Right lobe of liver (tissue), 4 donors: ENCODE measurements around the gene EPS8.

Source experiments
- POLR2A ChIP-seq: fragments of 450-650 bp; IDR thresholded peaks from one replicate; pipeline ENCODE4 v1.6.1; 2017; ENCODE audit warnings: antibody characterized with exemption, mild to moderate bottlenecking
- TF ChIP-seq, protein P1 (sequence below), 4 donors: fragments of 200-600 bp in 3 of 4; fragments of 450-650 bp in 1 of 4; IDR thresholded peaks; one replicate each; pipeline versions ENCODE4 v1.5.1 to v1.8.0; 2016 to 2022; ENCODE audit warnings: antibody characterized with exemption in 4 of 4, mild to moderate bottlenecking in 2 of 4
- donor health status: DM: no; HTN: no; CAD: no.
- donor health status: DM: no; HTN: no; CAD: no.
- donor health status: DM: no; HTN: yes; CAD: no.

DNA sequence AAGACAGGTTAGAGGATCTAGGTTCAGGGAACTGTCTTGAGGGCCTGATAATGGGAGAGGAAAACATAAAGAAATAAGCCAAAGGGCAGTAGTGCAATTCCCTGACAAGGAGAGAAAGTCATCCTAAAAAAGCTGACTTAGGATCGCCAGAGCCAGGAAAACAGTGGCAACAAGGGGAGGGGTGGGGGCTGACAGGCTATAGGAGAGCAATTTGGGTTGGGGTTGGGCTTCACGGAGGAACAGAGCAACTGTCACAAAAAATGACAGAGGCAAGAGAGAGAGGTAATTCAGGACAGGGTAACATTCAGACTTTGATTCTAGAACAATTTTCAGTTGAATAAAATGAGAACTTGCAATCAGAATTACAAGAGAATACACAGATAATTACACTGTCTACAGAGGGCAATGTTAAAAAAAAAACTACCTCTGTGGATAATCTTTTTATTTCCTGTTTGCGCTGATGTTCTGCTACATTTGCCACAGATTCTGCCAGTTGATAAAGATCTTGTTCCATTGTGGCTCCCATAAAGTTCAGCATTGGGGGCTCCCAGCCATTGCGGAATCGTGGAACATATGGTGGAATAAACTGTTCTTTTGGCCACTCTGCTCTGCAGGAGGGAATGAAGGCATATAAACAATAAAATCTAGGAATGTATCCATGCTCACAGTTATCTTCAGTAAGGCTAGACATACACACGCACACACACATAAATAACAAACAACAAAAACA lies 138.6 kb downstream of the EPS8 start:
- TF ChIP-seq, protein P1, sequence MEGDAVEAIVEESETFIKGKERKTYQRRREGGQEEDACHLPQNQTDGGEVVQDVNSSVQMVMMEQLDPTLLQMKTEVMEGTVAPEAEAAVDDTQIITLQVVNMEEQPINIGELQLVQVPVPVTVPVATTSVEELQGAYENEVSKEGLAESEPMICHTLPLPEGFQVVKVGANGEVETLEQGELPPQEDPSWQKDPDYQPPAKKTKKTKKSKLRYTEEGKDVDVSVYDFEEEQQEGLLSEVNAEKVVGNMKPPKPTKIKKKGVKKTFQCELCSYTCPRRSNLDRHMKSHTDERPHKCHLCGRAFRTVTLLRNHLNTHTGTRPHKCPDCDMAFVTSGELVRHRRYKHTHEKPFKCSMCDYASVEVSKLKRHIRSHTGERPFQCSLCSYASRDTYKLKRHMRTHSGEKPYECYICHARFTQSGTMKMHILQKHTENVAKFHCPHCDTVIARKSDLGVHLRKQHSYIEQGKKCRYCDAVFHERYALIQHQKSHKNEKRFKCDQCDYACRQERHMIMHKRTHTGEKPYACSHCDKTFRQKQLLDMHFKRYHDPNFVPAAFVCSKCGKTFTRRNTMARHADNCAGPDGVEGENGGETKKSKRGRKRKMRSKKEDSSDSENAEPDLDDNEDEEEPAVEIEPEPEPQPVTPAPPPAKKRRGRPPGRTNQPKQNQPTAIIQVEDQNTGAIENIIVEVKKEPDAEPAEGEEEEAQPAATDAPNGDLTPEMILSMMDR (IDR thresholded peaks at IDR 0.05): no peak
- TF ChIP-seq POLR2A: no peak
